Right atrium auricular region (tissue), 2 donors: ENCODE measurements around the gene BNIP3. TPM values are rescaled to one million over a fixed set of nuclear protein-coding genes. Genes with fewer than 3 reads are reported as not detected.

ENCODE experiments used
- DNase-seq: peaks from one replicate; pipeline ENCODE4 v3.0.0-alpha.2; 2019; ENCODE audit warnings: low spot score
- H3K27ac ChIP-seq, 2 donors: fragments of 200-600 bp; sonication (generic); 1 replicate in 1 of 2; 2 replicates in 1 of 2; pipeline ENCODE4 v1.5.1; 2016 to 2019
- H3K27me3 ChIP-seq, 2 donors: fragments of 200-600 bp; sonication (generic); one replicate each; pipeline versions ENCODE4 v1.5.1 to v1.6.0; 2017 to 2019
- H3K36me3 ChIP-seq: fragments of 200-600 bp; sonication (generic); one replicate; pipeline ENCODE4 v1.5.1; 2016
- H3K4me1 ChIP-seq, 2 donors: fragments of 200-600 bp; sonication (generic); one replicate each; pipeline versions ENCODE4 v1.5.1 to v1.6.0; 2017 to 2019
- H3K4me3 ChIP-seq, 2 donors: fragments of 200-600 bp; sonication (generic); 1 replicate in 1 of 2; 2 replicates in 1 of 2; pipeline ENCODE4 v1.5.1; 2017 to 2019; ENCODE audit warnings: mild to moderate bottlenecking in 1 of 2, moderate library complexity in 1 of 2
- H3K9me3 ChIP-seq, 2 donors: fragments of 200-600 bp; sonication (generic); one replicate each; pipeline ENCODE4 v1.5.1; 2019
- CTCF ChIP-seq, 2 donors: fragments of 200-600 bp; sonication (generic); IDR thresholded peaks; one replicate each; pipeline ENCODE4 v1.5.1; 2019; ENCODE audit warnings: antibody characterized with exemption in 2 of 2
- total RNA-seq, 2 donors: library from RNA; depleted of rRNA; stranded (reverse); fragments of >200 nt; gene quantifications; one replicate each; pipeline ENCODE4 v1.1.0, GENCODE V29; 2016

Gene BNIP3
- total RNA-seq, 2 donors from 2014 or later: 187 to 189 TPM

DNA sequence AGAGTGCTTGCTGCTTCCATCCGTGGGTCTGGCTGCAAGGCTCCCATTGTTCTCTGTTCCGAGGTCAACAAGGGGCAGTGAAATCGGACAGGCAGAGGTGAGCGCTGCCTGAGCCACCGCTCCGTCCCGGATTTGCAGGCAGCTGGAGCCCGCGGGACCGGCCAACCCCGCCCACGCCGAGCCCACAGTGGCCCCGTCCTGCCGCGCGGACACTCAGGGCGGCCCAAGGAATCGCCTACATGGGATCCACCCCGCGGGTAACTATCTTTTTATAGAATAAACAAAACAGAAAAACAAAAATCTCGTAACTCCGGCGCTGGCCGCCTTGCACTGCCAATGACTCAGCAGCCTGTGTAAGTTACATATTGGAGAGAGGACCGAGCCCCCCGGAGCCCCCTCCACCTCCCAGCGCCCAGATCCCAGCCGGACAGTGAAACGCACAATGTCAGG is 1.9 kb downstream of the BNIP3 start:
- Histone ChIP-seq H3K27ac (peak overlapping the region; percentile 48 to 71), H3K9me3 (no peaks in the 10 kb centered on the region), H3K27me3 (no peaks in the 10 kb centered on the region), H3K4me1 (peaks cover 0 to 43% of the 10 kb centered on the region in 2 donors), H3K4me3 (peak overlapping the region; percentile 27 to 99), H3K36me3 (no peaks in the 10 kb centered on the region)
- TF ChIP-seq CTCF (IDR thresholded peaks at IDR 0.05): no peak
- DNase-seq: no peak

DNA sequence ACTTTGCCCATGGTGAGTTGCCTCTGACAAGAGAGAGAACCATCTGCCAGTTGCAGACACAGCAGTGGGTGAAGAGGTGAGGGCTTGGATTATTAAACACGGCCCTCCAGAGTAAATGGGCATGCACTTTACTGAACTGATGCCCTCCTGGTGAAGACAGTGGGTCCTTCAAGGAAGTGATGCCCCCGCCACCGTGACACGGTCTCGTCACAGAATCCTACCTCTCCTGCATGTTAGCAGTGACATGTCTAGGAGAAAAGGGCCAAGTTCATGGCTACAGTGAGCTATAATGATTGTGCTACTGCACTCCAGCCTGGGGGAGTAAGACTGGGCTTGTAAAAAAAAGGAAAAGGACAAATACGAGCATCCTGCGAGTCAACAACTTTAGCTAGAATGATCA is 2.4 kb downstream of the BNIP3 start:
- TF ChIP-seq CTCF (IDR thresholded peaks at IDR 0.05): no peak
- no peak for DNase-seq
- Histone ChIP-seq H3K27me3 (no peaks in the 10 kb centered on the region), H3K4me3 (peak overlapping the region; percentile 27 to 99), H3K4me1 (peaks cover 0 to 48% of the 10 kb centered on the region in 2 donors), H3K27ac (peak overlapping the region; percentile 48 to 71), H3K9me3 (no peaks in the 10 kb centered on the region), H3K36me3 (no peaks in the 10 kb centered on the region)

DNA sequence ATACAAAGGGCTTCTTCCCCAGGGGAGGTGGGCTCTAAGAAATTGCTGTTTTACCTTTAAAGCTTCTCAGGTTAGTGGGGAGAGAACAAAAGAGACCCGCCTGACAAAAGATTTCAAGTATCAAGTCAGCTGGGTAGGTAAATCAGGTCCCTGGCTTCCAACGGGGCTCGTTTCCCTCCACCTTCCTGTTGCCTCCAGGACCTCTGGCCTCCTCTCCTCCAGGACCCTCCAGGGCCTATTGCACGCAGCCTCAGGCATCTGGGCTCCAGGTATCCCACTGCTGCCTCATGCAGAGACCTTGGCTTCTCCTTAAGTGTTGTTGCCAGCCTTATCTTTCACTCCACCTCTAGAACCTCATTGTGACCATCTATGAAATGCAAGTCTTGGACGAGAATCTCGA is 2.9 kb downstream of the BNIP3 start:
- Histone ChIP-seq H3K4me1 (peaks cover 0 to 53% of the 10 kb centered on the region in 2 donors), H3K27ac (no peak overlapping the region), H3K4me3 (no peak overlapping the region)

DNA sequence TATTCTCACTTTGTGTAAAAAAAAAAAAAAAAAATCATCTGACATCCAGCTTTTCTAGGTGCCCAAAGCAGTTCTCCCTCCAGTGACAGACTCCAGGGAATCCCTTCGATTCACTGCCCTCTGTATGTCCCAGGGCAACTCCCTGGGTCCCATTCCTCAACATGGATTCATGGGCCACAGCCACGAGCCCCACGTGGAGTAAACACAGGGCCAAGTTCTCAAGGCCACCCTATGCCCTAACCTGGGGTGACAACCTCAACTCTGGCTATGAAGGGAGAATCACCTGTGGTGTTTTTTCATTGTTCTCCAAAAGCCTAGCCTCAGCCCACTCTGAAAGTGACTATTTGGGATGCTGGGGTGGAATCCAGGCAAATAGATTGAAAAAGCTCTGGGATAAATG is 3.4 kb downstream of the BNIP3 start:
- H3K9me3 ChIP-seq: no peaks in the 10 kb centered on the region
- DNase-seq: no peak
- no peaks in the 10 kb centered on the region for H3K36me3 ChIP-seq
- H3K27me3 ChIP-seq: no peaks in the 10 kb centered on the region
- peaks cover 0 to 58% of the 10 kb centered on the region in 2 donors for H3K4me1 ChIP-seq
- H3K27ac ChIP-seq: no peak overlapping the region
- TF ChIP-seq CTCF (IDR thresholded peaks at IDR 0.05): no peak
- H3K4me3 ChIP-seq: no peak overlapping the region

More for the DNA sequence above, 2.9 kb downstream of the BNIP3 start:
- no peak for DNase-seq
- Histone ChIP-seq H3K27me3 (no peaks in the 10 kb centered on the region), H3K9me3 (no peaks in the 10 kb centered on the region), H3K36me3 (no peaks in the 10 kb centered on the region)
- TF ChIP-seq CTCF (IDR thresholded peaks at IDR 0.05): no peak

DNA sequence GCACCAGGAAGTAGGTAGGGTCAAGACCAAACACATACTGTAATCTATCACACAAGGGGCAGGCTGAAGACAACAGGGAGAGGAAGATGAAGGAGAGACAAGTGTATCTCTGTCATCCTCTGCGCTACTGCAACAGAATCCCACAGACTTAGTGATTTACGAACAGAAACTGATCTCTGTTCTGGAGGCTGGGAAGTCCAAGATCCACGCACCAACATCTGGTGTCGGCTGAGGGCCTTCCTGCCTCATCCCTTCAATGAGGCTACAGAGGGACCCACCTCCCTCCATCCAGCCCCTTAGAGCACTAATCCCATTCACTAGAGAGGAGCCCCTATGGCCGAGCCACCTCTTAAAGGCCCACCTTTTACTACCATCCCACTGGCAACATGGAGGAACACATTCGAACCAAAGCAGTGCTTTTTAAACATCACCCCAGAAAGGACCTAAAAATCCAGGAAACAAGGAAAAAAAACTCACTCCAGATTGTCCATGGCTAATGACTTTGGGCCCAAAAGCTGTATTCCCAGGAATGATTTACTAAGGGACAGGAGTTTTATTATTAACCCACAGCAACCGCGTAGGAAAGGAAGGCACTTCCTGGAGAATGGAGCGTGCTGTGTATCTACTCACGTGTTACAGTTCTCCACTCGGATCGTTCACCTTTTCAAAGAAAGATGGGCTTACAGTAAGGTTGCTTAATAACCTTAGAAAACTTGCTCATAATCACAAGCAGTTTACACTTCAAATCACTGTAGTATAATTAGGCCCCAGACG is 4.2 kb downstream of the BNIP3 start:
- TF ChIP-seq CTCF (IDR thresholded peaks at IDR 0.05): no peak
- Histone ChIP-seq H3K27ac (no peak overlapping the region), H3K4me1 (peaks cover 0 to 64% of the 10 kb centered on the region in 2 donors), H3K27me3 (no peaks in the 10 kb centered on the region), H3K36me3 (no peaks in the 10 kb centered on the region), H3K9me3 (no peaks in the 10 kb centered on the region), H3K4me3 (no peak overlapping the region)
- DNase-seq: no peak
